ENCODE data around the gene TATDN2. TPM values are rescaled to one million over a fixed set of nuclear protein-coding genes. Genes with fewer than 3 reads are reported as not detected.

The TATDN2 gene, protein sequence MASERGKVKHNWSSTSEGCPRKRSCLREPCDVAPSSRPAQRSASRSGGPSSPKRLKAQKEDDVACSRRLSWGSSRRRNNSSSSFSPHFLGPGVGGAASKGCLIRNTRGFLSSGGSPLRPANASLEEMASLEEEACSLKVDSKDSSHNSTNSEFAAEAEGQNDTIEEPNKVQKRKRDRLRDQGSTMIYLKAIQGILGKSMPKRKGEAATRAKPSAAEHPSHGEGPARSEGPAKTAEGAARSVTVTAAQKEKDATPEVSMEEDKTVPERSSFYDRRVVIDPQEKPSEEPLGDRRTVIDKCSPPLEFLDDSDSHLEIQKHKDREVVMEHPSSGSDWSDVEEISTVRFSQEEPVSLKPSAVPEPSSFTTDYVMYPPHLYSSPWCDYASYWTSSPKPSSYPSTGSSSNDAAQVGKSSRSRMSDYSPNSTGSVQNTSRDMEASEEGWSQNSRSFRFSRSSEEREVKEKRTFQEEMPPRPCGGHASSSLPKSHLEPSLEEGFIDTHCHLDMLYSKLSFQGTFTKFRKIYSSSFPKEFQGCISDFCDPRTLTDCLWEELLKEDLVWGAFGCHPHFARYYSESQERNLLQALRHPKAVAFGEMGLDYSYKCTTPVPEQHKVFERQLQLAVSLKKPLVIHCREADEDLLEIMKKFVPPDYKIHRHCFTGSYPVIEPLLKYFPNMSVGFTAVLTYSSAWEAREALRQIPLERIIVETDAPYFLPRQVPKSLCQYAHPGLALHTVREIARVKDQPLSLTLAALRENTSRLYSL
- total RNA-seq: 39.1 TPM

- peak; percentile 97 for DNase-seq (ENCODE audit: low spot score)
Observed at GRCh38 chr3:10248184-10248983, at the start of gene TATDN2. TATDN2 (plus strand) TSS chr3:10248459; CDS start chr3:10249201, 742 bp downstream.

DNA sequence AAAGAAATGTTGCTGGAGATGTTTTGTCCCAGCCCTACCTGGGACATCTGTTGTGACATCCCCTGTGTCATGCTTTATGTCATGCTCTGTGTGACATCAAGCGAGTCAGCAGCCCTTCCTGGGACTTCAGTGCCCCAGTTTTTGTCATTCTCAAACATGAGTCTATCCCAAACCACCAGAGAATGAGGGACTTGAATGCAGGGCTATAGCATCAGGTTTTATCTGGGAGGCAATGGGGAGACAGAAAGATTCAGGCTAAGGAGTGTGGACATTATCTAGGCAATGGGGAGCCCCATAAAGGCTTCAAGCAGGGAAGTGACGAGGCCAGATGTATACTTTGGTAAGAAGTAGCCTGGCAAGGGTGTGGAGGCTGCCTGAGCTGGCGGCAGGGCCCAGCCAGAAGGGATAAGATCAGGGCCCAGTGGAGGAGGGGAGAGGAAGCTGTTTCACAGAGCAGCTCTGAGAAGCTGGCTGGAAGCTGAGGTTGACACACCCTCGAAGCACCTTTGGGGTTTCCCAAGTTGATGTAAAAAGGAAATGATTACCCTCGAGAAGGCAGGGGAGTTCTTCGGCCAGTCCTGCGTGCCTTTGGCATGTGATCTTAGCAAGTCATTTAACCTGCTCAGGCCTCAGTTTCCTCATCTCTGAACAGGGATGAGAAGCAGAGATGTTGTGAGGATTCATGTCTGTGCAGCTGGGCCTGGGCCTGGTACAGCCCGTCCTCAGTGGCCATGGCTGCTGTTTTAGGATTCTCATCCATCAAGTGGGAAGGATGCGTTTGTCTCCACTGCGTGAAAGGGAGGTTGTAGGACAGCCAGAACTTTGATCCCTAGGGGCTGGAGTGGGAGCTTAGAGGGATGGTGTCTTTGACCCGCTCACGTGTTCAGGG lies 49.3 kb upstream of the TATDN2 start:
- DNase-seq (ENCODE audit: low spot score): peak; percentile 52

GRCh38 chr3:10204921-10205320 lies 43.3 kb upstream of the TATDN2 start:
- no peak for DNase-seq (ENCODE audit: low spot score)

- no peak for DNase-seq (ENCODE audit: low spot score)
Observed at GRCh38 chr3:10205451-10206165, 42.7 kb upstream of the TATDN2 start.

DNA sequence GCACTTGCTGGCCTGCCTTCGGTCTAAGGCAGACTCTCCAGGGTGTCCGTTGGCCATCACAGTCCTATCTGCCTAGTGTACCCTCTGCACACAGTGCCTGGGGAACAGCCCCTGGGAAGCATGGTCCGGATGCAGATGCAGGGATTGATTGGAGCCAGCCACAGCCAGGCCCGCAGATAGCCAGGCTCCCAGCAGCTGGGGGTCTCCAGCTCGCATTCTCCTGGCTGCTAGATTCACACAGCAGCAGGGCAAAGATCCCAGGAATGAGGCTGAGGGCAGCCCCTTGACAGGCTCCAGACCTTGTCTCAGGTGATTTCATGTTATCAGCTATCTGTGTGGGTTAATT lies 42.1 kb upstream of the TATDN2 start:
- DNase-seq (ENCODE audit: low spot score): no peak

GRCh38 chr3:10213156-10213792 lies 35.0 kb upstream of the TATDN2 start:
- DNase-seq (ENCODE audit: low spot score): no peak

GRCh38 chr3:10215578-10216368 lies 32.5 kb upstream of the TATDN2 start:
- DNase-seq (ENCODE audit: low spot score): no peak

GRCh38 chr3:10217359-10217758 lies 30.9 kb upstream of the TATDN2 start:
- no peak for DNase-seq (ENCODE audit: low spot score)

DNA sequence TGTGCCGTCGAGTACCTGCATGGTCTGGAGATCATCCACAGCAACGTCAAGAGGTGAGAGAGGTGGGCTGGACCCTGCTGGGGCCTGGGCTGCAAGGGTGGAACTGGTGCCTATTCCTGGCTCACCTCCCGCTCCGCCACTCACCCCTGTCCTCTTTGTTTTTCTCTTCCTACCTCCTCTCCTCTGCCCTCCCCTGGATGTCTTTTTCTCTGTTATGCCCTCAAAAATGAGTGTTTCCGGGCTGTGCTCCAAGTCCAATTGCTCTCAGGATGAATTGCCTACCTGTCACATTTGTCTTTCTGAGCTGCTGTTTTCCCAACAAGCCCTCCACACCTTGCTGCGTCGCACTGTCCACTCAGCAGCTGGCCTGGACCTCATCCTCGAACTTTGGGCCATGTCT lies 28.5 kb upstream of the TATDN2 start:
- DNase-seq (ENCODE audit: low spot score): no peak

- DNase-seq (ENCODE audit: low spot score): no peak
Observed at GRCh38 chr3:10223676-10224639, 24.3 kb upstream of the TATDN2 start.

- peak; percentile 82 for DNase-seq (ENCODE audit: low spot score)
Observed at GRCh38 chr3:10224794-10225665, 23.2 kb upstream of the TATDN2 start.

DNA sequence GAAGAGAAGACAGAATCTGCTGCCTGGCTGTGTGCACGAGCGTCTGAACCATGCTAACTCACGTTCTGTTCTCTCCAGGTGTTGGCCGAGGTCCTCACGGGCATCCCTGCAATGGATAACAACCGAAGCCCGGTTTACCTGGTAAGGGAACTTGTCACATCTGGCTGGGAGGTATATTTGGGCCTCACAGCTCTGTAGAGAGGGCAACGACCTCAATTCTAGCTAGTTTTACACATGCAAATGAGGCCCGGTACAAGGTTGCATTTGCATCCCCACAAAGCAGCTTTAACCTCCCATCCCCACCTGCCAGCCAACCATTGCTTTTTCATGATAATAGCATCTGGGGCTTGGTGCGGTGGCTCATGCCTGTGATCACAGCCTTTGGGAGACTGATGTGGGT lies 22.0 kb upstream of the TATDN2 start:
- DNase-seq (ENCODE audit: low spot score): no peak

DNA sequence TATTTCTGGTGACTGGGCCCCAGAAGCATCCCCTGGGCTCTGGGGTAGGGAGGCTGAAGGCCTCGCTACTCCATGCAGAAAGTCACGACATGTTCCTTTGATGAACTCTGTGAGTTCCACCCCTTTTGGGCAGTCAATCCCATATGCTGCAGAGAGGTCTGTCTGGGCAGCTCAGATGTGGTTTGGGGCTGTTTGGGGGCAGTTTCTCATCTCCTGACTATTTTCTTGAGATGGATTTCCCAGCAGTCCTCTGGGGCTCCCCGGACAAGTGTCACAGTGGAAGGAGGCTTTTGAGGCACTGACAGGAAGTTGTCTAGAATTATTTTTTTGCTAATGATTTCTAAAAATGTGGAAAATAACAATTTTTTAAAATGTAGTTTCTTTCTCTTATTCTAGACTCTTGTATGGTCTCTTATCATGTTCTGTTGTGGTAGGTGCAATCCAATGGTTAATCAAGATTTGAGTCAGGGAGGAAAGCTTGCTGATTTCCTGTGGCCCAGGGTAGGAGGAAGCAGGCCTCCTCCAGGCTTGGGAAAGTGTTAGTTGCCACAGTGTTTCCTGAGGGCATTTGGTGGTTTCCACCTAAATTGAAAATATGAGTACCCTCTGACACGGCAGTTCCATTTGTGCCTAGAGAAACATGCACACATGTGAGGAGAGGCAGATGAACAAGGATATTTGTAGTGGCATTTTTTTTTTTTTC lies 19.9 kb upstream of the TATDN2 start:
- DNase-seq (ENCODE audit: low spot score): no peak

- DNase-seq (ENCODE audit: low spot score): no peak
Observed at GRCh38 chr3:10229576-10229975, 18.7 kb upstream of the TATDN2 start.

- DNase-seq (ENCODE audit: low spot score): no peak
Observed at GRCh38 chr3:10232137-10232536, 16.1 kb upstream of the TATDN2 start.

- DNase-seq (ENCODE audit: low spot score): no peak
Observed at GRCh38 chr3:10233988-10234387, 14.3 kb upstream of the TATDN2 start.

Measured in mucosa of gallbladder (tissue), 1 donor.